Esophagus mucosa (tissue), 1 donor: ENCODE data around the gene NOTCH2. TPM values are rescaled to one million over a fixed set of nuclear protein-coding genes. Genes with fewer than 3 reads are reported as not detected.

ENCODE experiments used
- ATAC-seq: fragments of 200-7000 bp; cut with Tn5 transposase; one replicate; pipeline ENCODE4 v1.9.1; 2020
- total RNA-seq: library from RNA; stranded (reverse); gene quantifications from one replicate; pipeline ENCODE4 v1.2.4, GENCODE V29; 2023
- donor health status: DM: yes; HTN: yes; CAD: no.

NOTCH2 gene
- total RNA-seq, 1 donor from 2014 or later: 92.0 TPM

DNA sequence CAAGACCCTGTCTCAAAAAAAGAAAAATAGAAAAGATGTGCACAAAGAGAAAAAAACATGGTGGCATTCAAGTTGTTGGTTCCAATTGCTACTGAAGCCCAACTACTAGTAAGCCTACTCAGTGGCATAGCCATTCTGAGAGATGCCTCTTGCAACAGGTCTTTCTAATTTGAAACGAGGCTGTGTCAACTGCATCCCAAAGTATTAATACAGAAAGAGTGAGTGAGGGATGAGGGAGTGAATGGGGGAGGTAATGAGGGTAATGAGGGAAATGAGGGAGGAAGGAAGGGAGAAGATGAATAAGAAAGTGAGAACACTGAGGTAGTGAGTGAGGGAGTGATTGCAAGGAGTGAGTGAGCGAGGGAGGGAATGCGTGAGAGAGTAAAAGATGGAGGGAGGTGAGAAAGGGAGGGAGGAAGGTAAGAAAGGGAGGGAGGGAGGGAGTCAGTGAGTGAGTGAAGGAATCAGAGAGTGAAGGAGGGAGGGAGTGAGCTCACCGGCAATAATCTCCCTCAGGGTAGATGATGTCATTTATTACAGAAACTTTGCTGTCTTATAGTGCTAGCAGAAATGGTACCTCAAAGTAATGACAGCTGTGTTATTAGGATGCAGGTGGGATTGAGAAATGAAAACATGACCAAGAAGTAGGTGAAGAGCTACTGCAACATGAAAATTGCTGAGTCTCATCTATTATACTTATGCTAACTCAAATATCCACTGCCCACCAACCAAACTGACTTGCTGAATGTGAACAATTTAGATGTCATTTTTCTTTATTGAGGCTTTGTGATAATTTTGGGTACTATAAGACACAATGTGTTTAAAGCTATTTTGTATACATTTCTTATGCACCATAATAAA is 97.5 kb downstream of the NOTCH2 start:
- no peak for ATAC-seq

GRCh38 chr1:119968601-119969000 is 100.9 kb downstream of the NOTCH2 start:
- ATAC-seq: peak; percentile 31

DNA sequence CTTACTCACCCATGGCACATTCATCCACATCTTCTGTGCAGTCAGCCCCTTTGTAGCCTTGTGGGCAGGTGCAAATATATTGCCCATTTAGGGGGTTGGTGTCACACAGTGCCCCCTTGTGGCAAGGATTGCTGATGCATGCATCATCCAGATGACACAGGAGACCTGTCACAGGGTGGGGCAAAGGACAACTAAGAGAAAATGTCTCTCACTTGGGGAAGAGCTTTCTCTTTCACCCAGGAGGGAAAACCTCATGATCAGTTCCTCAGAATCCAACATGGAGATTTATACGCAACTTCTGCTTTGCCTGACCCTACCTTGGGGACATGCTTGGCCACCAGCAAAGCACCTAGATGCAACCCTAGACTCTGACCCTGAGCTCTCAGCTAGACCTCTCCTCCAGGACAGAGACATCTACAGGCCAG is 101.4 kb downstream of the NOTCH2 start:
- ATAC-seq: peak; percentile 93

DNA sequence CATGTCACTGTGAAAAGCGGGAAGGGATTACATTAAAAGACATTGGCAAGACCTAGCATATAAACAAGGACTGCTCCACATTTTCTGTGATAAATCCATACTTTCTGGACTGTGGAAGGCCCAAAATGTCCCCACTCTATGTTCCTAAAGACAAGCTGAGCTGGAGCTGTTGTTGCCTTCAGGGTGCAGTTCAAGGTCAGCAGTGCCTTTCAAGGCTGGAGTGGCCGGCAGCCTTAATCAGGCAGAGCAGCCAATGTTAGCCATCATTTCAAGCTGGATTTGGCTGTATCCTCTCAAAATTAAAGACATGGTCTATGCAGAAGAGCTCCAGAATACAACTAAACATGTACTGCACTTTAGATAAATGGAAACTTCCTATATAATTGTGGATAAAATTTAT is 102.8 kb downstream of the NOTCH2 start:
- no peak for ATAC-seq

DNA sequence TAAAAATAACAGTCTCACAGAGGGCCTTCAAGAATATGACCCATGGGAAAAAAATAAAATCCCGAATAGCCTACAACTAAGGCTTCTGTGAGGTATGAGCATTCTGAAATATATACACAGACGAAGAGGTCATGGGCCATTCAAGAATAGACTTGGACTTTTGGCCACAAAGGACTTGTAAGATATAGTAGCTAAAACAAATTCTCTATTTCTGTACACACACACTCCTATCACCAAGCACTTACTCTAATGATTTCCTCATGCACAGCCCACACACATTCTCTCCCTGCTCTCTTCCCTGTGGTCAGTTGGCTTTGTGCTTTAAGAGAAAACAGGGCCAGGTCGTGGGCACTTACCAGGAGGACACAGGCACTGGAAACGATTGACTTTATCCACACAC is 103.4 kb downstream of the NOTCH2 start:
- ATAC-seq: no peak

GRCh38 chr1:119964673-119965363 is 104.6 kb downstream of the NOTCH2 start:
- ATAC-seq: no peak

DNA sequence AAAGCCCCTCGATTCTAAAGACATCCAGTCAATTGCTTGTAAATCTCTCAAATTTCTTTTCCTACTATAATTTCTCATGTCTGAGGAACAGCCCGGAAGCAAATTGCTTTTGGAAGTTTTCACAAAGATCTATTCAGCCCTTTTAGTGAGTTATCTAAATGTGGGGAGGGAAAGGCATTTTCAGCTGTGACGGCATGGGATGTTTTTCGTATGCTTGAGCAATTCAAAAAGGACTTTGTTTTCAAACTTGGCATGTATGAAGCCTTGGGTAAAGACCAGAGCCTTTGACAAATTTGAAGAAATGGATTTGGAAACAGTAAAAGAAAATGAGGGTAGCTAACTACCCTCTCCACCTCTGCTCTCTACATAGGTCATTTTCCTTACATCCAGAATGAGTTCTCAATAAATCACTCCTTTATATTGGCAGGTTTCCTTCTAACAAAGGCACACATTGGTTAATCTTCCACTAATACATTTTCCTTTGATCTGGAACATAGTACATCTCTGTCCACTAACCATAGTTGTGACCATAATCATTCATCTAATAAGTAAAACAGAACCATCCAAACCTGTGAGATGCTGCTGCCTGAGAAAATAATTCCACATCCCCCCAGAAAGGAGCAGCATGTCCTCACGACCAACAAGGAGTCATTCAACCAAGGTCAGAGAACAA is 107.0 kb downstream of the NOTCH2 start:
- ATAC-seq: no peak

GRCh38 chr1:119960501-119960900 is 109.0 kb downstream of the NOTCH2 start:
- ATAC-seq: no peak

DNA sequence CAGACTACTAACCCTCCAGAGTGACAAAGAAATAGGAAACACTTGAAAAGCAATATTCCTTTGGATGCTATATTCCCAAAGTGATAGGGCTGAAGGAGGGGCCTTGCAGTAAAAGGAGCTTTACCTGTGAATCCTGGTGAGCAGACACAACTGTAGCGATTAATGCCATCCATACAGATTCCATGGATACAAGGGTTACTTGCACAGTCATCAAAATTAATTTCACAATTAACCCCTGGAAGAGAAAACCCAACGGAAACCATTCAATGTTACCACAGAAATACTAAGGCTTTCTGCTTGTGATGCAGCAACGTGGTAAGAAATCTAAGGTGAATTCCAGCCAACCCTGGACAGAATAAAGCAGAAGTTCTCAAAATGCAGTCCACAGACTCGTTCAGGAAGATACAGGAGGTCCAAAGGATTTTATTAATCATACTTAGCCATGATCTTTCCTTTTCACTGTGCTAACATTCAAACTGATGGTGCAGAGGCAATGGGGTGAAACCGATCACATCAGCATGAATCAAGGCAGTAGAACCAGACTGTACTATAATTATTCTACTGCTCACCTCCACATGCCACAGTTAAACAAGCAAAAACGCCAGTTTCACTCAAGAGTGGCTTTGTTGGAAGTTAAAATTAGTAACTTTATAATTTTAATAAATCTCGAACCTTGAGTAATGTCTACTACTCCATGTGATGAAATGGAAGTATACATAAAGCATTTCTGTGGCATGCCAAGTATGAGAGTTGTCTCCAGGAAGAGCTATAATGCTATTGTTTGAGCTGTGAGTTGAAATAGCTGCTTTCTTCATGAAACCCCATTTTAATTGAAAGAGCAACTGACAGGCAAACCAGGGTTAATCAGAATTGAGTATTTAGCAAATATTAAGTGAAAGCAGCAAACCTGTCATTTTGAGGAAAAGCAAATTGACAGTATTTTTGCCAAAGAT is 109.9 kb downstream of the NOTCH2 start:
- ATAC-seq: no peak

- ATAC-seq: no peak
Measured at GRCh38 chr1:119958223-119958622, 111.2 kb downstream of the NOTCH2 start.

- no peak for ATAC-seq
Measured at GRCh38 chr1:119956306-119956705, 113.2 kb downstream of the NOTCH2 start.

DNA sequence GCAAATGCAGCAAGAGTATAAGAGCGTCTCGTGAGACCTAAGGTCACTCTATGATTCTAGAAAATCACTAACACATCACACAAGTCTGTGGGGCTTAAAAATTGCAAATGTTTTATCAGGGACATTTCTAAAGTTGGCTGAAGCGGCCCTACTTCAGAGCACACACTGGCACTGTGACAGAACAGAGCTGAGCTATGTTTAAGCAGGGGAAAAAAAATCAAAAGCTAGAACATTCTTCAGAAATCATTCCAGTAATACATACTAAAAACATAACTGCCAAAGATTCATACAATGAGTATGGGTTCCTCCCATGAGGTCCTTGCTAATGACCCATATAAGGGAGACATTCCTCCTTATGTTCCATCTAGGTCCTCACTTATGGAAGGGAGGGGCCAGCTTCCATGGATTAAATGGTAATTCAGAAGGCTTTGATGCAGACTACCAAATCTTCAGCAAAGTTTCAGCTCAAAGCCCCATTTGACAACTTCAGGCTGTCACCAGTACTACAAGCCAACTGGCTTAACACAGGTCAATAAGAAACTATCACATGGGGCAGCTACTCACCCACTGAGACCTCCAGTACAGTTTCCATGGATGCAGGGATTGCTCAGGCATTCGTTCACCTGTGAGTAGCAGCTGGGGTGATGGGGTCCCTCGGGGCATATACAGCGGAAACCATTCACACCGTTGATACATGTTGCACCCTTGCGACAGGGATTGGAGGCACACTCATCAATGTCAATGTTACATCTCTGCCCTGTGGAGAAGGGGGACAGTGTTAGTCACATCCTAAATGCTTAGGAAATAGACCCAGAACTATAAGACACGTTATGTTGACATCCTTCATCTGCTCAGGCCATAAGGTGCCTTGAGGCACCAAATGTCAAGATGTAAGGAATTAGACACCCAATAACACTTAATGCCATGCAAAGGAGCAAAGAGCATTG is 114.7 kb downstream of the NOTCH2 start:
- peak; percentile 10 for ATAC-seq

DNA sequence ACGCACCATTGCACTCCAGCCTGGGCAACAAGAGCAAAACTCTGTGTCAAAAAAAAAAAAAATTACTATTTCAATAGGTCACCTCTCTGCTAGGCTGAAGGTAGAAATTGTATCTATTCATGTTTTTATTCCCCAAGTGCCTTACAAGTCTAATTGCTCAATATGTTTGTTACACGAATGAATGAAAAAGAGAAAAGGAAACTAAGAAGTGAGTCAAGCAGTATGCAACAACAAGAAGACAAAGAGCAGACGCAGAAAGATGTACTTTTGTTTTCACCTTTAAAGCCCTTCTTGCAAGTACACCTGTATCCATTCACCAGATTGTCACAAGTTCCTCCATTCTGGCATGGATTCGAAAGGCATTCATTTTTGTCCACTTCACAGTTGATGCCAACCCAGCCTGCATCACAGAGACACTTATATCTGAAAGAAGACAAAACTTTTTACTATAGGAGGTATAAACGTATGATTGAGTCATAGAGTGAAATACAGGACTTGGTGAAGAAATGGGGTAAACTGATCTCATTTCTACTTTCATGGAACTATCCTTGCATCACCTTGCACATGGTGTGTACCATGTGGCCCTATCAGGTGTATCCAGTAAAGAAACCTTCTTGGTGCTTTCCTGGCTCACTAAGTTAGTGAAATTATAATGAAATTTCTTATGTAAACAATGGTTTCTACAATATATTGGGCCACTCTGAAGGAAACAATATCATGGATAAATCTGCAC is 116.0 kb downstream of the NOTCH2 start:
- ATAC-seq: no peak

- no peak for ATAC-seq
Measured at GRCh38 chr1:119952496-119952895, 117.0 kb downstream of the NOTCH2 start.

- peak; percentile 70 for ATAC-seq
Measured at GRCh38 chr1:119948342-119949214, 120.9 kb downstream of the NOTCH2 start.

GRCh38 chr1:119947468-119947867 is 122.0 kb downstream of the NOTCH2 start:
- no peak for ATAC-seq

DNA sequence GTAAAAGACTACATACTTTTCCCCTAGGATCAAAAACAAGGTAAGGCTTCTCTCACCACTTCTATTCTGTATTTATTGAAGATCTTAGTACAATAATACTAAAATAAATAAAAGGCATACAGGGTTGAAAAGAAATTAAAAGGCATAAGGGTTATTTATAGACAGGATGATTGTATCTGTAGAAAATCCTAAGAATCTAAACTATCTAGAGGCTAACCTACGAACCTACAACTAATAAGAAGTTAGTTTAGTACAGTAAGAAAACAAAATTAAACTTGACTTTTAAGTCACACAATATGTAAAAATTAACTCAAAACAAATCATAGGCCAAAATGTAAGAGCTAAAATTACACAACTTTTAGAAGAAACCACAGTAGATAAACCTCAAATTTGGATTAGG is 122.7 kb downstream of the NOTCH2 start:
- no peak for ATAC-seq

- no peak for ATAC-seq
Measured at GRCh38 chr1:119943216-119943615, 126.2 kb downstream of the NOTCH2 start.

- no peak for ATAC-seq
Measured at GRCh38 chr1:119941392-119941791, 128.1 kb downstream of the NOTCH2 start.
